GM12875 (cell line): Measurements from ENCODE around the gene ETV6.

Experiments used
- H3K4me3 ChIP-seq: one replicate; pipeline ENCODE4 v1.5.1; 2011; ENCODE audit warnings: low read depth, low read length, control low read depth
- CTCF ChIP-seq: IDR thresholded peaks from 2 replicates; pipeline ENCODE4 v1.5.1; 2011; ENCODE audit warnings: low read depth, mild to moderate bottlenecking, control low read depth, inconsistent platforms, low read length, moderate library complexity, borderline replicate concordance; ENCODE audit not compliant: insufficient read depth

ETV6 gene

GRCh38 chr12:11886339-11886738, 236.9 kb downstream of the ETV6 start:
- TF ChIP-seq CTCF: no peak
- no peak overlapping the region for H3K4me3 ChIP-seq

- H3K4me3 ChIP-seq: no peak overlapping the region
These were observed 238.6 kb downstream of the ETV6 start for GRCh38 chr12:11888029-11888428.

GRCh38 chr12:11891346-11891745, 241.9 kb downstream of the ETV6 start:
- TF ChIP-seq CTCF: no peak
- no peak overlapping the region for H3K4me3 ChIP-seq

More at GRCh38 chr12:11888029-11888428, 238.6 kb downstream of the ETV6 start:
- no peak for TF ChIP-seq CTCF

- H3K4me3 ChIP-seq: no peak overlapping the region
- no peak for TF ChIP-seq CTCF
These were observed 242.4 kb downstream of the ETV6 start for GRCh38 chr12:11891754-11892386.

- no peak for TF ChIP-seq CTCF
- H3K4me3 ChIP-seq: no peak overlapping the region
These were observed 244.5 kb downstream of the ETV6 start for GRCh38 chr12:11893998-11894397.

GRCh38 chr12:11894890-11895289, 245.4 kb downstream of the ETV6 start:
- no peak overlapping the region for H3K4me3 ChIP-seq
- no peak for TF ChIP-seq CTCF

- no peak for TF ChIP-seq CTCF
- H3K4me3 ChIP-seq: no peak overlapping the region
These were observed 246.1 kb downstream of the ETV6 start for GRCh38 chr12:11895421-11896078.
